Stimulated activated CD8-positive, alpha-beta memory T cell treated with anti-CD3 and anti-CD28 coated beads, Interleukin-12 subunit alpha, Interleukin-12 subunit beta, amount 100 ng/mL, for 4 hours (primary cell): ENCODE measurements around the gene ATAT1.
A peak's percentile ranks its signal among the peaks of the same experiment; 100 is the strongest.
"Not testable (repeated sequence)": the region's sequence is repeated elsewhere in the genome, so short reads cannot be mapped to it uniquely, and the experiment has no call there.

ENCODE experiments used
- DNase-seq: peaks from one replicate; pipeline ENCODE4 v3.0.0-alpha.2; 2020; ENCODE audit warnings: low read depth

Gene ATAT1

DNA sequence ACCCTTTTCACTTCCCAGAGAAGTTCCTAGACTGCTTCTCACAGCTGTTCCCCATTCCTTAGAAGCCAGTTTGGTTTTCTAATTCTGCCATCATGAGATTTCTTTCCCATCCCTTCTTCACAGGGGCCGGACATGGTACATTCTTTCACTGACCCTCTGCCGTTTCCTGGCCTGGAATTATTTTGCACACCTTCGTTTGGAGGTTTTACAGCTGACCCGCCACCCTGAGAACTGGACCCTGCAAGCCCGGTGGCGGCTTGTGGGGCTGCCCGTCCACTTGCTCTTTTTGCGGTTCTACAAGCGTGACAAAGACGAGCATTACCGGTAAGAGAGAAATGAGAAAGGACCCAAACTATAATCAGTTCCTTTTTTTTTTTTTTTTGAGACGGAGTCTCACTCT, 24.5 kb downstream of the ATAT1 start:
- DNase-seq: no peak

DNA sequence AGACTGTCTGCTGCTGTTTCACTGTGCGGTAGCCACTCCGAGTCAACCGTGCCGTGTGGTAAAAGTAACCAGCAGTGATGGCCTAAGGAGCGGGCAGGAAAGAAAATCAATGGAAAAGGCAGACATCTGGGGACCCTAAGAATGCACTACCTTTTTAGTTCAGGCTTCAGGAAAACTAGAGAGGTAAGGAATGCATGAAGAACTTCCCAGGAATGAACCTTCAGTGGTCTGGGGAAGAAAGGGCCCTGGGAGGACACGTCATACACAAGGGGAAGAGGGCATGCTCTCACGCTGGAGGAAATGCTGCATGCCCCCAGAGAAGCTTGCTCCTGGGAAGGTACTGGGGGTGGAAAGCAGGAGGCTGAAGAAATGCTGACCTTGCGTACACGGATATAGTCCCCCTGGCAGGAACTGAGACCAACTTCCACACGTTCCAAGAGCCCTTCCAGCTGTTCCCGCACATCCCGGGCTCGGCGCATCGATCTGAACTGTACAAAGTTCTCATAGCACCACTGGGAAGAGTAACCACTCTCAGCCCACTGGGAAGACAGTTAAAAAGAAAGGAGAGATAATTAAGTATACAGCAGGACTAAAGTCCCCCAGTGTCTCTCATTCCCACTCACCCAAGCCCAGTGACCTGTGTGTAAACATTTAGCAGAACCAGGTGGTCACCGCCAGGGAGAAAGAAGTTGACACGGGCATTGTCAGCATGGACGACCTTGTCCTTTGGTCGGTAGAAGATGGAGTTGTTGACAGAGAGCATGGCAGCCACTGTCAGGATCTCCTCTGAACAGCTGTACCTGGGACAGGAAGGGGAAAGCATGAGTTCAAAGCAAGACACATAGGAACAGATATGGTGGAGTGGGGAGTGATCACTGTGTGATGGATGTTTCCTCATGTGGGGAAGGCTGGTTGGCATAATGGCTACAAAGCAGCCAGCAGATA, 28.4 kb downstream of the ATAT1 start:
- no peak for DNase-seq

DNA sequence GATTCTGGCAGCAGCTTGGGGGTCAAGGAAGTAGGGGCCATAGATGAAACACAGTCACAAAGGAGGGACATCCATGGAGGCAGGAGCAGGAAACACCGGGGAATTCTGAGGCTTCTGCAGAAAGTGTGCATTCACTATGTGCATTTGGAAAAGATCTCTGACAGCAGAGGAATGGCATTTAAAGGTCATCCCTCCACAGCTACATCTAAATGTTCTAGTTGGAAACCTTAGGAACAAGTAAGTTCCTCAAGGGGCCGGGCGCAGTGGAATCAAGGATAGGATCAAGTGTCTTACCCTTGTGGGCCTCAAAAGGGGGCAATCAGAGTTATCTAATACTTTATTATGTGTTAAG, 29.0 kb downstream of the ATAT1 start:
- DNase-seq: no peak

DNA sequence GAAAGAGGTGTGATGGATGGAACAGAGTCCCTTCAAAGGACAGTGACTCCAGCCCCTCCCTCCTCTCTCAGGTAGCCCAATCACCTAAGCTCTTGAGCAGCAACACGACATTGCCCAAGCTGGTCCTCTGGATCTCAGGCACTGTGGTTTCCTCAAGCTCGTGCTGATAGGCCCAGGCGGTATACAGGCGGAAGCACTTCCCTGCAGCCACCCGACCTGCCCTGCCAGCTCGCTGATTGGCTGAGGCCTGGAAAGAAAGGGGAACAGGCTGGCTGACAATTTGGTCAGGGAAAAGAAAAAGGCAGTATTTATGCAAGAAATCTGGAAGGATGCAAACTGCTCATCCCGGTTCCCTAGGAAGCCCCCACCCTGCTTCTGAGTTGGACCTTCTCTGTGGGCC, 29.8 kb downstream of the ATAT1 start:
- DNase-seq: no peak

DNA sequence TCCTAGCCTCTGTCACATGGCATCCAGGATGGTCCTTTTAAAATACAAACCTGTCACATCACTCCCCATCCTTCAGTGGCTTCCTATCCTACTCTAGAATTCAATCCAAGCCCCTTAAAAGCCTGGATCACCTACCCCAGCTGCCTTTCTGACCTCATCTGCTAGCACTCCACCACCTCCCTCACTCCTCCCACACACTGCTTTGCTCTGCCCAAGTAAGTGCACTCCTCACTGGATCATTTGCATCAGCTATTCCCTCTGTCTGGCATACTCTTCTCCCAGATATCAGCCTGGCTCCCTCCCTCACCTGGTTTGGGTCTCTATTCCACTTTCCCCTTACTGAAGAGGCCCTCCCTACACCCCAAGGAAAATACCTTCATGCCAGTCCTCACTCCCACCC, 30.8 kb downstream of the ATAT1 start:
- no peak for DNase-seq

DNA sequence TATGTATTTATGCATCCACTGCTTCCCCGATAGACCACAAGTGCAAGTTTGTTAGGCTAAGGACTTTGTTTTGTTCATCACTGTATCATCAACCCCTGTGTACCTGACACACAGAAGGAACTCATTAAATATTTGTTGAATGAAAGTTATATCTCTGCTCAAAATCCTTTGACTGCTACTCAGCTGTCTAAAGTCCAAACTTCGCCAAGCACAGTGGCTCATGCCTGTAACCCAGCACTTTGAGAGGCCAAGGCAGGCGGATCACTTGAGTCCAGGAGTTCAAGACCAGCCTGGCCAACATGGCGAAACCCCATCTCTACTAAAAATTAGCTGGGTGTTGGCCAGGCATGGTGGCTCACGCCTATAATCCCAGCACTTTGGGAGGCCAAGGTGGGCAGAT, 31.2 kb downstream of the ATAT1 start:
- DNase-seq: not testable (repeated sequence)

DNA sequence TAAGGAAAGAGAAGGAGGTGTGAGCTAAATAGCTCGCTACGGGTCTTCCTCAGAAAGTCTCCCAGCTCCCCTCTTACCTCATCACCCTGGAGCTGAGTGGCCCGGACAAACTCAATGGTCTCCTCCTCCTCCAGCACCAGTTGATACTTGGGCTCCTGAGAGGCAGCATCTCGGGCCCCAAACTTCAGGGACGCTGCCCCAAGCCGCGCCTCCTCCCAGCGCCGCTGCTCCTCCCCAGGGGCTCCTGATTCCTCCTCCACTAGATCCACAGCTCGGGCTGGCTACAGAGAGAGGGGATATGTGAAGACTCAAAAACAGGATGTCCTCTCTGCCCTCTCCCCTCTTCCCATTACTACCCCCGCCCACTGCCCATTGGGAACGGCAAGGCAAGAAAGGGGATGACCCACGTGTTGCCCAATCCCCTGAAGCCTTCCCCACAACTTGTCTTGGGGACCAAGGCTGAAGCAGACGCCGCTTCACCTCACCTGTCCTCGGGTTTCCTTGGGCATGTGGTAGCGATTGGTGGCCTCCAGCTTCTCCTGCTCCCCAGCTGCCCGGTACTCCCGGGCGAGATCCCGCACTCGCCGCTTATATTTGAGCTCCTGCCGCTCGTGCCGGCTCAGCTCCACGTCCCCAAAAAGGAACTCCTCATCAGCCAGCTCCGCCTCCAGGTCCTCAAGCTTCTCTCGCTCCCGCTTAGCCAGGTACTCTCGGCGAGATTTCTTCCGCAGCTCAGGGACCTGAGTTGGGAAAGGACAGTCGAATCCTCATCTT, 38.5 kb downstream of the ATAT1 start:
- no peak for DNase-seq

DNA sequence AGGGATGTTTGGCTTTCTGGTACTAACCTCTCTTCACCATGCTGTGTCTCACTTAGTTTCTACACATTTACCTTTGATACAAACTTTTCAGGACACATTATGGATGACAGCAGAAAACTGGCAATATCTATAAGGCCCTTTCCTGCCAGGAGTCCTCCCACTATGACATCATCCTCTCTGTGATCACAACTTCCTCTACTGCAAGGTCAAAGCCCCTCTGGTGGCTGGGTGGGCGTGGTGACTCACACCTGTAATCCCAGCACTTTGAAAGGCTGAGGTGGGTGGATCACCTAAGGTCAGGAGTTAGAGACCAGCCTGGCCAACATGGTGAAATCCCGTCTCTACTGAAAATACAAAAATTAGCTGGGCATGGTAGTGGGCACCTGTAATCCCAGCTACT, 39.6 kb downstream of the ATAT1 start:
- peak; percentile 38 for DNase-seq

DNA sequence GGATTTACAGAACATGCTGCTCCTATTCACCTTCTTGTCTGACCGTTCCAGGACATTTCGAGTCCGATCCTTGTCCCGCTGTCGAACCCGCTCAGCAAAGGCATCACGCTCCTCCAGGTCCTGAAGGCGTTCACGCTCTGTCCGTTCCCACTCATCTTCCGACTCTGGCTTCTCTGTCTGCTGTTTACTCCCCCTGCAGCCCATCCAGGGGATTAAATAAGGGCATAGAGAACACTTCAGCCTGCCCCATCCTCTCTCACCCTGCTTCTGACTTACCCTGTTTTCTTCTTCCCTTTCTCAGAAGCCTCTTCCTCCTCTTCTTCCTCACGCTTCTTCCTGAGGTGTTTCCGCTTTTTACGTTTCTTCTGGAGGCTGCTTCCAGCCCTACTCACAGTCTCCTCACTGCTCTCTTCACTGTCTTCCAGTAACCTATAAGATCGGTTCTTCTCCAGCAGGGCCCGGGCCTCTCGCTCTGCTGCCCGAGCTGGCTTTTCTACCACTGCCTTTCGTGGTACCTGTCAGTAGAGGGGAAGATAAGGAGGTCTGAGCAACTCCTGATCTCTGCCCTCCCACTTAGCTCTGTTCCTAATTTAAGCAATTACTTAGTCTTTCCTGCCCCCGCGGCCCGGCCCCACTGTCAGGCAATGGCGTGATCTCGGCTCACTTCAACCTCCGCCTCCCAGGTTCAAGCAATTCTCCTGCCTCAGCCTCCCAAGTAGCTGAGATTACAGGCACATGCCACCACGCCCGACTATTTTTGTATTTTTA, 44.3 kb downstream of the ATAT1 start:
- no peak for DNase-seq

DNA sequence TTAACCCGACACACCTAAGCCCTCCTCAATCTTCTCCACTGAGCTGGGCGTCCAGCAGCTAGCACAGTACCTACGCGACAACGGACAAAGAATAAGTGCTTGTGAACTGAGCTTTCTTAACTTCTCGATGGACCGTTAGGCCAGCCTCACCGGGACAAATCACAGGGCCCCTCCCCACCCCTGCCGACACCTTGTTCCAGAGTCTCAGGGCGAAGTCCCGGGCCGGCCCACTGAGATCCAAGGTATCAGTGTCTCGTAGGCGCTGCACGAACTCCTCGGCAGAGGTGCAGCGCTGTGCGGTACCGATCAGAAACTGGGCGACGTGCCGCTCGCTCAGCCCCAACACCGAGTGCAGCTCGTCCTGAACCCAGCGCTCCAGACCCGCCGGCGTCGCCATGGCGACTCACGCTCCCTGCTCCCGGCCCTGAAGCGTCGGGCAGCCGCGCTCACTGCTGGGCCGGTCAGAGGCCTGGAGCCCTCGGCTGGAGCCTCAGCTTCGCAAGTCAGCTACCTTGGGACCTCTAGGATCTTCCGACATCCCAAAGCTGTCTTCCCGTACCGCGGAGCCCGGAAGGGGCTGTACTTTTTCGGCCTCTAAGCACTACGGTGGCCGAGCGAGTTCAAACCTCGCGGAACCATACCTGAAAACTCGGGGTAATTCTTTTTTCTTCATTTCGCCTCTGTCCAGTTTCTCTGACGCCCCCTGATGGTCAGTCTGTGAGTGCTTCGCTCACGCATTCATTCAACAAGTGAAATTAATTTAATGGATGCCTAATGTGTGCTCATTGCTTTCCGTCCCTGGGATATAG, 46.0 kb downstream of the ATAT1 start, which contains the start of gene DHX16:
Gene DHX16 (minus strand): TSS at position 562 of the 809 bp plus-strand sequence. CDS start 165 bp downstream, at position 397.
- DNase-seq: peak; percentile 78

DNA sequence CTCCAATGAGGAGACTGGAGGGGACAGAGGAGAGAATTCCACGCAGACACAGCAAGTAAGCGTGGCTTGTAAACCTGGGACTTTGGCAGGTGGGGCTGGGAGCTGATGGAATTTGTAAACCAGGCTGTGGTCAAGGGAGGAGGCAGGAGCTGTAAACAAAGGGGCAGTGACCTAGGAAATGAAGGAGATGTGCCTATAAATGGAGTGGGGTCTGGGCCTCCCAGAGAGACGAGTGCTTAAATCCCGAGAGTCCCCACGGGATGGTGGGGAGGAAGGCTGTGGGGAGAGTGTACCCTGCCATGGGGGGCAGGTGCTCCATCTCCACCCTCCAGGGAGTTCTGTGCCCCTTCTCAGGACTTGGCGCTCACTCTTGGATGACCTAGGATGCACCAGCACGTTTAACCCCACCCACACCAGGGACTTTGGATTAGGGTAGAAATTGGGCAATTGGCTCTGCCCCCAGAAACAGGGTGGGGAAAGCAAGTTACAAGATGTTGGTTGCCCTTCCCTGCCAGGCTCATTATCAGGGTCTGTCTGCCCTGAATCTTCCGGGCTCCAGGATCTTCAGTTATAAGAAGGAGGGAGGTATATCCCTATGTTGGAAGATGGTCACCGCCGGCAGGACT, 50.1 kb downstream of the ATAT1 start:
- no peak for DNase-seq

DNA sequence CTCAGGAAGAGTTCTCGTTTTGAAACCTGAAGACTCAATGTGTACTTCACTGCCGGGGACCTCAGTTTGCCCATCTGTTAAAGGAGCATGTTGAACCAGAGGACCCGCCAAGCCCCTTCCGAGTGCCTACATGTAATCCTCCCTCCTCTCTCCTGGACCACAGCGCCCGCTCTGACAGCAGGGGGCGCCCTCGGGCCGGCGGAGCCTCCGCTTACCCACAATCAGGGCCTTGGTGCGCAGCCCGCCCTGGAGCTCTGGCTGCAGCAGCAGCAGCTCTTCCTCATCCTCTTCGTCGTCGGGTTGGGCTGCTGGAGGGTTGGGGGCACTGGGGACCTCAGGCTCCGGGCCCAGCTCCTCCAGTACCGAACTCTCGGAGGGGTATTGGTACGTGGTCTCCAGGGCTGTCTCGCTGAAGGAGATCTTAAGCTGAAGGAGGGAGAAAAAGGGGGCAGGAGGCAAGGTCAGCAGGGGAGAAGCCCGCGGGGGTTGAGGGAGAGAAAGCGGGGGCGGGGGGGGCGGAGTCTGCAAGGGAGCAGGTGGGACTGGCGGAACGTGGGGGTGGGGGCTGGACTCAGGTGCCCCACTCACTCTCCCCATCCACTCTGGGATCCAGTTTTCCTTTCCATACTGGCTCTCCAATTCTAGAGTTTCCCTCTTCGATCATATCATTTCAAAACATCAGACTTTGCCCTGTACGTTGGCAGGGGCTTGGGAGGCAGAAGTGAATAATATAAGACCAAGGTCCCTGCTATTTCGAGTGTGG, 52.5 kb downstream of the ATAT1 start:
- DNase-seq: peak; percentile 85

DNA sequence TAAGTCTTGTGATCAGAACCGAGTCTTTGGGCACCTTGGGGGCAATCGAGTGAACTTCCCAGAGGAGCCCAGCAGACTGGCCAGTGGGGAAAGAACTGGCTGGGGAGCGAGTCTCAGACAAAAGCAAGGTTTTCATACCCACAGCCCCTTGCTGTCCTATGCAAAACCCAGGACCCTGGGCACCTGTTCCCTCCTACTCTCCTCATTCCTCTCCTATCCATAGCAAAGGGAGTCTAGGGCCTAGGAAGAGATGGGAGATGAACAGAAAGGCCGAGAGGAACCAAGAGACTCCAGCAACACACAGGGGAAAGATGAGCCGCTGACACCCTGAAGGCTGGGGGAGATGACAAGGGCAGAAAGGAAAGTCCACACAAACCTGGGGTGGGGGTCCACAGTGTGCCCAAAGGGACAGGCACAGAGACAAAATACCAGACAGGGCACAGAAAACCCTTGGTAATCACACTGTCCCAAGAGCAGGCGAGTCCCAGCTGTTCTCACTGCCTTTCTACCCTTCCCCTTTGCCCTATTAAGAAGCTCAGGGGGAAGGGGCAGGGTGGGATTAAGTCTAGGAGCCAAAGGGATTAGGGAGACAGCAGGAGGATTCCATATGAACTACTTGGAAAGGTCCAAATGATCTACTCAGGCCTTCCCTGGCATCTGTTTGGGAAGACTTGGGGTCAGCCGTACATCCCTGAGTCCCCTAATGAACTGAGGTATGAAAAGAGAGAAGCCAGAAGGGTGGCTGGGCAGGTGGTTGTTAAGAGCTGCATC, 53.3 kb downstream of the ATAT1 start:
- DNase-seq: no peak

DNA sequence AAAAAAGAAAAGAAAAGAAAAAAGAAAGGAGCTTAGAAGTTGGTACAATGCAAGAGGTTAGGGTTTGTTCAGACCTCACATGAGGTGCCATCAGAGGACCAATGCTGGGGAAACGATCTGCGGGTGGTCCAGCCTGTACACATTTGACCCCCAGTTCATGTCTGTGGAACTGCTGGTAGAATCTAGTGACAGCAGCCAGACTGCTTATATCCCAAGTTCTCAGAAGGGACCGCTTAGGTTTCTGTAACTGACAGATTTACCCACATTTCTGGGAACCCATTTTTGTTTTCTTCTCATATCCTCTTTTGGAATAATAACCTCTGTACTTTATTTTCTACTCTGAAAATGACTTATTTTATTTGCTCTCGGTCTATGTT, 55.1 kb downstream of the ATAT1 start:
- DNase-seq: no peak

DNA sequence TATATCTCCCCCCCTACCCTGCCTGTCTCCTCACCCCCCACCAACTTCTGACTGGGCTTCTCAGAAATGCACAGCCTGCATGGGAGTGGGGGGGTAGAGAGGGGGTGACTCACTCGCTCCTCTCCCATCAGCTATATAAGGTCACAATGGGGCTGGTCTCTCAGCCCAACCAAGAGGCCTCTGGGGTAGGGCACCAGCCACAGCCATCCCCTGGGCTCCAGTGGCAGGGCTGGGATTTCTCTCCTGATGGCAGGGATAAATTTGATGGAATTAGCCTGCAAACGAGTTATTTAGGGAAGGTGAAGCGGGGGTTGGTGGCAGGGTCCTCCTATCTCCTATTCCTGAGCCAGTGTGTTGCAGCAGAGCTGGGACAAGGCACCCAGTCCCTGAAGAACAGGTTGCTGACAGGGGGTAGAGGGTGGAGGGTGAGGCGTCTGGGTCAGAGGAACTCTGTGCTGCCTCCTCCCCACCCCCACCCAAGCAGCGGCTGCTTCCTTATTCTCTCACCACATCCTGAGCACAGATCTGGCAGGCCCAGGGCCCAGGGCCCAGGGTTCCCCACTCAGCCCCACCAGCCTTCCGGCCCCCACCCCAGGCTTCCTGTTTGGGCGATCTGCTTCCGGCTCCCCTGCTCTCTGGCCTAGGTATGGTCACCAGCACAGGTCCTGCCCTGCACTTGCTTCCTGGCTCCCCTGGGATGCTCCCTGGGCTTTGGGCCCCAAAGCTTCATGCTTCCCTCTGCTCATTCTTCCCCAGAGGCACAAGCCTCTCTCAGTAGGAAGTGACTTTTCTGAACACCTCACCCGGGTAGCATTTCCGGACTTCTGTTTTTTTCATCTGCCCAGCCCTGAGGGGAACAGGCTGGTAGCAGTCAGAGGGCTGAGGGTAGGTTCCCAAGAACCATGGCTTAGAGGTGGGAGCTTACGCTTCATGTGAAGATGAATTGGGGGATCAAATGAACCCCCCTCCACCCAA, 55.8 kb downstream of the ATAT1 start:
- peak; percentile 74 for DNase-seq

DNA sequence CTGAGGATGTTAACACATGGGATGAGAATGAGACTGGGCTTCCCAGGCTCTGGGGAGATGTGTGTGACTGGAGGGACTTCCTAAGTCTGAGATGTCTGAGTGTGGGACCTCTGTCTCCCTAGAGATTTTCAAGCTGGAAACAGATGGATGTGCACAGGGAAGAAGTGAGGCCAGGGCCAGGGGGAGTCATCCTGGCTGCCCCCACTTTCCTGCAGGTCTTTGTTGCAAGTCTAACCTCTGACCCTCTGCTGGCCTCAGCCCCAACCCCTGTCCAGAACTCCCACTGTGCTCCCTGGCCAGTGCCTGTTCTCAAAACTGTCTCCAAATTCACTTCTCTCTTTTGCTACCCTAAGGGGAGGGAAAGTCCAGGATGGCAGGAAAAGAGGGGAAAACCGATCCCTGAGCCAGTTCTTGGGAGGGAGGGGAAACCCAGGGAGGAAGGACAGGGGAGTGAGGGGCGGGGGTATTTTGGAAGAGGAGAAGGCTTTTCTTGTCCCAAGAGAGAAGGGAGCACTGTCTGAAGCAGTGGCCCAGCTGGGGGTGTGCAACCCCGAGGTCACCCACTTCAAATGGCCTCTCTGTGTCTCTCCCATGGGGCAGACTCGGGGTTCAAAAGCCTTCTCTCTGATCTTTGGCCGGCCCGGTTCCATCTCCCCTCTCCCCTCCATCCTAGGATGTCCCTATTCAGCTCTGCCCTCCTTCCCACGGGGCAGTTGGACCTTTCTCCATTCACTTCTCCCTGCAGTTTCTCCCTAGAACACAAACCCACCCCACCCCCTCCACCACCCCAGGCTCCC, 56.7 kb downstream of the ATAT1 start:
- no peak for DNase-seq

DNA sequence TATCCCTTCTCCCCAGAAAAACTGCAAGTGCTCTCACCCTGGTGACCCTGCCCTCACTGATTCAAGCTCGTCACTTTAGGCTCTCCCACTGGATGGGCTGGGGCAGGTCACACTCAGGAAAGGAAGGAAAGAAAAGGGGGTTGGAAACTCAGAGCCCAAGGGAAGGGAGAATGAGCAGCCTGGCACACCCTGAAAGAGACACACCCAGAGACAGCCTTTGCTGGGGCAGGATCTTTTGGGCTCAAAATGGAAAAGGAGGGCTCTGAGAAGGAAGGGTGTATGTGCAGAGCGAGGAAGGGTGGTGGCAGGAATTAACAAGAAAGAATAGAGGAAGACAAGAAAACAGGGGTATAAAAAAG, 57.3 kb downstream of the ATAT1 start:
- no peak for DNase-seq
